HepG2 (cell line): Measurements from ENCODE around the gene CAVIN1. TPM values are rescaled to one million over a fixed set of nuclear protein-coding genes. Genes with fewer than 3 reads are reported as not detected.

Experiments
- ATAC-seq: fragments of 200-7000 bp; cut with Tn5 transposase; 3 replicates; pipeline ENCODE4 v1.9.1; 2020; ENCODE audit warnings: mild to moderate bottlenecking, moderate library complexity
- BruUV-seq: library from RNA; stranded (reverse); fragments of 400-500 nt; replicated peaks from 2 replicates; lab custom pipeline; 2021; lab: Mats Ljungman, UMichigan
- CTCF ChIA-PET: fragments of 300-600 bp; formaldehyde crosslinking; extraction: SDS; loops from one replicate; lab custom pipeline; 2021; ENCODE audit warnings: low total read pairs, inconsistent platforms, low intra/inter-chr PET ratio; lab: Yijun Ruan, JAX
- POLR2A ChIA-PET: fragments of 350-600 bp; sonication (Branson Sonifier 250); formaldehyde crosslinking; loops from one replicate; lab custom pipeline; 2020; ENCODE audit warnings: antibody characterized with exemption, inconsistent platforms; lab: Yijun Ruan, JAX
- DNase-seq: peaks from one replicate; pipeline ENCODE4 v3.0.0-alpha.2; 2015; ENCODE audit warnings: low spot score
- FAIRE-seq: peaks from 3 replicates; lab custom pipeline; 2011; peaks lifted over from hg19 to GRCh38; lab: Jason Lieb, UNC
- H2AFZ ChIP-seq: one replicate; pipeline ENCODE4 v1.6.1; 2011; ENCODE audit warnings: low read length, inconsistent platforms
- H3K27ac ChIP-seq: fragments of 300-600 bp; 3 replicates; pipeline ENCODE4 v1.8.0; 2011; ENCODE audit warnings: mixed run types, mild to moderate bottlenecking, mixed read lengths, low read length, inconsistent platforms; ENCODE audit not compliant: insufficient read depth; ENCODE audit errors: extremely low read length
- H3K27me3 ChIP-seq, 2 experiments: fragments of 200-600 bp in 1 of 2; 2 replicates in 1 of 2; 3 replicates in 1 of 2; pipeline versions ENCODE4 v1.6.0 to v1.8.0; 2011; ENCODE audit warnings: low read length in 2 of 2, mild to moderate bottlenecking in 2 of 2, moderate library complexity in 2 of 2, inconsistent platforms in 1 of 2; ENCODE audit not compliant: insufficient read depth in 2 of 2, control insufficient read depth in 1 of 2
- H3K36me3 ChIP-seq, 2 experiments: fragments of 200-600 bp in 1 of 2; replicated peaks in 1 of 2; 2 replicates in 1 of 2; 3 replicates in 1 of 2; pipeline versions ENCODE4 v1.5.1 to v1.8.0; 2011; ENCODE audit warnings: low read length in 2 of 2, inconsistent platforms in 1 of 2; ENCODE audit not compliant: insufficient read depth in 2 of 2, control insufficient read depth in 1 of 2
- H3K4me1 ChIP-seq: 2 replicates; pipeline ENCODE4 v1.5.1; 2012; ENCODE audit warnings: low read length, inconsistent platforms; ENCODE audit not compliant: insufficient read depth
- H3K4me2 ChIP-seq: 2 replicates; pipeline ENCODE4 v1.6.0; 2011; ENCODE audit warnings: low read depth, low read length, inconsistent platforms
- H3K4me3 ChIP-seq, 3 experiments: fragments of 200-600 bp in 1 of 3; sonication (generic), shearing (Covaris generic) in 1 of 3; replicated peaks in 1 of 3; 2 replicates each; pipeline ENCODE4 v1.5.1; 2011 to 2016; ENCODE audit warnings: low read length in 3 of 3, inconsistent platforms in 2 of 3, low read depth in 2 of 3, mild to moderate bottlenecking in 2 of 3, control low read depth in 1 of 3, mixed read lengths in 1 of 3; ENCODE audit not compliant: insufficient read depth in 1 of 3
- H3K79me2 ChIP-seq: one replicate; pipeline ENCODE4 v1.6.1; 2011; ENCODE audit warnings: low read length, inconsistent platforms; ENCODE audit not compliant: insufficient read depth
- H3K9ac ChIP-seq: 2 replicates; pipeline ENCODE4 v1.6.0; 2011; ENCODE audit warnings: mild to moderate bottlenecking, low read depth, low read length, inconsistent platforms; ENCODE audit not compliant: insufficient read depth
- H3K9me3 ChIP-seq: 2 replicates; pipeline ENCODE4 v1.5.1; 2012; ENCODE audit warnings: mild to moderate bottlenecking, low read length
- H4K20me1 ChIP-seq: 2 replicates; pipeline ENCODE4 v1.6.0; 2011; ENCODE audit warnings: inconsistent platforms, mild to moderate bottlenecking, low read length, moderate library complexity; ENCODE audit not compliant: insufficient read depth
- PHB2 ChIP-seq: fragments of 450-650 bp; IDR thresholded peaks from 2 replicates; pipeline ENCODE4 v1.6.1; 2018; ENCODE audit not compliant: partially characterized antibody
- PLSCR1 ChIP-seq: sonication (generic); formaldehyde crosslinking; IDR thresholded peaks from 2 replicates; pipeline ENCODE4 v1.5.0; 2020; ENCODE audit warnings: missing genetic modification reagents, mild to moderate bottlenecking, borderline replicate concordance
- SMAD9 ChIP-seq: sonication (generic); formaldehyde crosslinking; IDR thresholded peaks from 2 replicates; pipeline ENCODE4 v1.5.1; 2020; ENCODE audit warnings: mild to moderate bottlenecking, missing genetic modification reagents
- USF2 ChIP-seq, 2 experiments: sonication (generic) in 1 of 2; formaldehyde crosslinking in 1 of 2; IDR thresholded peaks; 2 replicates each; pipeline versions ENCODE4 v1.5.1 to v1.6.1; 2011 to 2020; ENCODE audit warnings: borderline replicate concordance in 1 of 2, low read depth in 1 of 2, low read length in 1 of 2, mild to moderate bottlenecking in 1 of 2, missing genetic modification reagents in 1 of 2, moderate library complexity in 1 of 2
- ZNF101 ChIP-seq: sonication (generic); formaldehyde crosslinking; IDR thresholded peaks from 2 replicates; pipeline ENCODE4 v1.4.0; 2020; ENCODE audit warnings: mild to moderate bottlenecking, low read depth, missing genetic modification reagents, borderline replicate concordance
- ZNF121 ChIP-seq: sonication (generic); formaldehyde crosslinking; IDR thresholded peaks from 2 replicates; pipeline ENCODE4 v1.5.0; 2020; ENCODE audit warnings: mild to moderate bottlenecking, missing genetic modification reagents
- ZNF44 ChIP-seq: sonication (generic); formaldehyde crosslinking; IDR thresholded peaks from 2 replicates; pipeline ENCODE4 v1.5.1; 2020; ENCODE audit warnings: mild to moderate bottlenecking, missing genetic modification reagents
- ZNF660 ChIP-seq: sonication (generic); formaldehyde crosslinking; IDR thresholded peaks from 2 replicates; pipeline ENCODE4 v1.5.1; 2020; ENCODE audit warnings: mild to moderate bottlenecking, low read depth, missing genetic modification reagents, borderline replicate concordance
- ZNF746 ChIP-seq: sonication (generic); formaldehyde crosslinking; IDR thresholded peaks from 2 replicates; pipeline ENCODE4 v1.8.0; 2022; ENCODE audit warnings: mild to moderate bottlenecking, missing genetic modification reagents
- WGBS: methylation state at CpG from one replicate; pipeline ENCODE4 v1.1.6; 2017; ENCODE audit warnings: low lambda C conversion rate; 5-methylcytosine and 5-hydroxymethylcytosine counted together
- in situ Hi-C: cut with HindIII; loops from 2 replicates; pipeline ENCODE4 v1.10.0; 2017; ENCODE audit warnings: low pct_unique_long_range_greater_than_20kb; ENCODE audit not compliant: extremely low pct_ligation_motif_present
- intact Hi-C: fragments of 100-400 bp; cut with micrococcal nuclease; formaldehyde crosslinking; loops from one replicate; pipeline ENCODE4 v1.10.0; 2022; ENCODE audit not compliant: unreplicated experiment
- polyA plus RNA-seq, 8 experiments: library from polyadenylated mRNA; depleted of rRNA in 3 of 8; stranded (reverse) in 7 of 8; unstranded in 1 of 8; fragments of >200 nt; fragmentation: Illumina TruSeq in 4 of 8; extraction: Trizol in 4 of 8; gene quantifications; 2 replicates each; pipeline versions ENCODE4 v1.2.1 to v1.2.3, GENCODE V29; 2011 to 2016; ENCODE audit warnings: low read depth in 4 of 8, missing spikeins in 1 of 8, mixed read lengths in 1 of 8; ENCODE audit not compliant: insufficient read depth in 1 of 8
- total RNA-seq, 5 experiments: library from RNA; depleted of rRNA; stranded (reverse); fragments of >200 nt; fragmentation: Illumina TruSeq; extraction: Trizol; gene quantifications; 2 replicates each; pipeline ENCODE4 v1.2.3, GENCODE V29; 2016; ENCODE audit warnings: low read depth in 1 of 5
- TF ChIP-seq, protein P1 (sequence below): sonication (generic); formaldehyde crosslinking; IDR thresholded peaks from 2 replicates; pipeline ENCODE4 v1.8.1; 2023; ENCODE audit warnings: mild to moderate bottlenecking, missing genetic modification reagents, borderline replicate concordance

CAVIN1 gene
- total and polyA plus RNA-seq, 2 of the 13 experiments (the other 11 are each of a cell fraction or from before 2014, with no cell fraction given), result 15.9 to 25.5 TPM

- TF ChIP-seq PLSCR1, result no peak
- no peak for TF ChIP-seq ZNF121 (CRISPR knock-in tag)
- TF ChIP-seq, all 625 proteins: peak for 0
These were observed 9.5 kb downstream of the CAVIN1 start (continued) for GRCh38 chr17:42413464-42414040.

DNA sequence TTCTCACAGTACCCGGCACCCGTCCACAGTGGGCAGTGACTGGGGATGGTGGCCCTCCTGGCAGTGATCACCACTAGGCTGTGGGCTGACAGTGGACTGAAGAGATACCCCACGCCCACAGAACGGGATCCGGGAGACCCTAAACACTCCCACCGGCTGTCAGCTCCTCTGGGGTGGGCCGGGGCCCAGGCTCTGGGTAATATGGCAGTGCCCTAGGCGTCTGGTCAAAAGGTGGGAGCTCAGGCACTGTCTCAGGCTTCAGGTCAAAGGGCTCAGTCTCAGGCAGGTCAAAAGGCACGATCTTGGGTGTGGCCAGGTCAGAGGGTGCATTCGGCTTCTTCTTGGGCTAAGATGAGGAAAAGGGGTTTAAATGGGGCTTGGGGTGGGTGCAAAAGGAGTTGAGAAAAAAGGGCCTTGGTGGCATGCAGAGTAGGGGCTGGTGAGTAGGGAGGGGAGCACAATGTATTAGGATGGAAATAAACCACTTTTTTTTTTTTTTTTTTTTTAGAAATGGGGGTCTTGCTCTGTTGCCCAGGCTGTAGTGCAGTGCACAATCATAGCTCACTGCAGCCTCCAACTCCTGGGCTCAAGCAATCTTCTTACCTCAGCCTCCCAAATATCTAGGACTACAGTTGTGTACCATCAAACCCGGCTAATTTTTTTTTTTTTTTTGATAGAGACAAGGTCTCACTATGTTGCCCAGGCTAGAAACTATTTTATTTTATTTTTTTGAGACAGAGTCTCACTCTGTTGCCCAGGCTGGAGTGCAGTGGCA is 11.0 kb downstream of the CAVIN1 start:
- ChIA-PET POLR2A (interaction anchor here (2.6 kb wide), 1 partner anchor 11 kb away, joined by 11 read pairs; the partner anchor contains the start of gene CAVIN1), CTCF (no interaction called here)
- H3K4me1 ChIP-seq, result no peaks in the 10 kb centered on the region
- H3K9me3 ChIP-seq, result no peaks in the 10 kb centered on the region
- H3K27me3 ChIP-seq, result no peaks in the 10 kb centered on the region
- H3K27ac ChIP-seq, result no peak overlapping the region
- ATAC-seq (no peak), FAIRE-seq (no peak), DNase-seq (no peak)
- in situ Hi-C loops, result no loop called here
- TF ChIP-seq SMAD9 (CRISPR knock-in tag), result no peak
- TF ChIP-seq ZNF660 (CRISPR knock-in tag), result no peak
- TF ChIP-seq, protein P1, sequence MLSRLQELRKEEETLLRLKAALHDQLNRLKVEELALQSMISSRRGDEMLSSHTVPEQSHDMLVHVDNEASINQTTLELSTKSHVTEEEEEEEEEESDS (CRISPR knock-in tag), result no peak
- TF ChIP-seq USF2 (IDR thresholded peaks at IDR 0.05; ENCODE audit: low read depth, low read length), result no peak
- TF ChIP-seq USF2 (CRISPR knock-in tag; IDR thresholded peaks at IDR 0.05; ENCODE audit: borderline replicate concordance), result no peak
- TF ChIP-seq ZNF746 (CRISPR knock-in tag), result no peak
- no peak for TF ChIP-seq ZNF101 (CRISPR knock-in tag)
- TF ChIP-seq ZNF44, result no peak
- TF ChIP-seq PHB2, result no peak
- WGBS, result 93% methylated on average over 11 of the region's 11 CpGs
- intact Hi-C loops, result no loop called here
- H3K36me3 ChIP-seq, result peaks cover 2 to 6% of the 10 kb centered on the region in 2 experiments; a peak in 2 of 5 replicates
- no peak overlapping the region for H3K9ac ChIP-seq
- peaks cover 3% of the 10 kb centered on the region for H3K79me2 ChIP-seq
- no peak overlapping the region for H3K4me2 ChIP-seq
- H4K20me1 ChIP-seq, result no peaks in the 10 kb centered on the region
- no TSS peak for BruUV-seq
- H3K4me3 ChIP-seq, result no peak overlapping the region
- H2AFZ ChIP-seq, result no peak overlapping the region
